H9 (cell line): ENCODE data around the gene PRTN3. TPM values are rescaled to one million over a fixed set of nuclear protein-coding genes. Genes with fewer than 3 reads are reported as not detected.

ENCODE experiments used
- DNase-seq: peaks from one replicate; pipeline ENCODE4 v3.0.0-alpha.2; 2017
- H2AFZ ChIP-seq: one replicate; pipeline ENCODE4 v1.6.1; 2013; ENCODE audit warnings: mild to moderate bottlenecking, low read length, control low read depth, moderate library complexity
- H2AK5ac ChIP-seq: 2 replicates; pipeline ENCODE4 v1.6.1; 2013; ENCODE audit warnings: low read length, control low read depth, mixed read lengths; ENCODE audit not compliant: insufficient read length
- H2BK120ac ChIP-seq: one replicate; pipeline ENCODE4 v1.6.1; 2013; ENCODE audit warnings: low read depth, mild to moderate bottlenecking, low read length, control low read depth, inconsistent platforms; ENCODE audit not compliant: poor library complexity, severe bottlenecking
- H2BK12ac ChIP-seq: 2 replicates; pipeline ENCODE4 v1.6.1; 2013; ENCODE audit warnings: low read length, control low read depth, mixed read lengths, low read depth; ENCODE audit not compliant: insufficient read length
- H2BK15ac ChIP-seq: 2 replicates; pipeline ENCODE4 v1.6.1; 2013; ENCODE audit warnings: low read depth, low read length, control low read depth
- H2BK20ac ChIP-seq: one replicate; pipeline ENCODE4 v1.6.1; 2013; ENCODE audit warnings: low read depth, mild to moderate bottlenecking, low read length, control low read depth, inconsistent platforms; ENCODE audit not compliant: poor library complexity, severe bottlenecking
- H2BK5ac ChIP-seq: 2 replicates; pipeline ENCODE4 v1.6.1; 2013; ENCODE audit warnings: low read length, control low read depth, mixed read lengths; ENCODE audit not compliant: insufficient read length
- H3K14ac ChIP-seq: 2 replicates; pipeline ENCODE4 v1.6.1; 2013; ENCODE audit warnings: low read length, control low read depth; ENCODE audit not compliant: insufficient read depth
- H3K18ac ChIP-seq: 2 replicates; pipeline ENCODE4 v1.6.1; 2013; ENCODE audit warnings: low read depth, mild to moderate bottlenecking, mixed read lengths, low read length, control low read depth; ENCODE audit not compliant: insufficient read length
- H3K23ac ChIP-seq: 2 replicates; pipeline ENCODE4 v1.6.1; 2013; ENCODE audit warnings: low read length, control low read depth, mixed read lengths, low read depth; ENCODE audit not compliant: insufficient read length
- H3K23me2 ChIP-seq: 2 replicates; pipeline ENCODE4 v1.6.1; 2013; ENCODE audit warnings: low read depth, mild to moderate bottlenecking, mixed read lengths, low read length, control low read depth; ENCODE audit not compliant: insufficient read length, poor library complexity, severe bottlenecking
- H3K27ac ChIP-seq: 2 replicates; pipeline ENCODE4 v1.5.1; 2013; ENCODE audit warnings: low read length, control low read depth, mixed read lengths, low read depth; ENCODE audit not compliant: insufficient read length
- H3K27me3 ChIP-seq: 2 replicates; pipeline ENCODE4 v1.6.1; 2013; ENCODE audit warnings: low read length, control low read depth, inconsistent platforms; ENCODE audit not compliant: insufficient read depth
- H3K4ac ChIP-seq: 2 replicates; pipeline ENCODE4 v1.6.1; 2013; ENCODE audit warnings: low read depth, mild to moderate bottlenecking, control low read depth, inconsistent platforms, low read length, moderate library complexity
- H3K4me1 ChIP-seq: 2 replicates; pipeline ENCODE4 v1.6.1; 2013; ENCODE audit warnings: low read length, control low read depth, inconsistent platforms; ENCODE audit not compliant: insufficient read depth
- H3K4me2 ChIP-seq: 2 replicates; pipeline ENCODE4 v1.6.1; 2013; ENCODE audit warnings: low read length, control low read depth, mixed read lengths; ENCODE audit not compliant: insufficient read length, insufficient read depth
- H3K56ac ChIP-seq: 2 replicates; pipeline ENCODE4 v1.6.1; 2013; ENCODE audit warnings: low read depth, mild to moderate bottlenecking, mixed read lengths, low read length, control low read depth; ENCODE audit not compliant: insufficient read length
- H3K79me1 ChIP-seq: 2 replicates; pipeline ENCODE4 v1.6.1; 2013; ENCODE audit warnings: low read depth, mild to moderate bottlenecking, moderate library complexity, low read length, control low read depth, inconsistent platforms; ENCODE audit not compliant: insufficient read depth, poor library complexity, severe bottlenecking
- H3K79me2 ChIP-seq: 2 replicates; pipeline ENCODE4 v1.6.1; 2013; ENCODE audit warnings: low read length, control low read depth, inconsistent platforms; ENCODE audit not compliant: insufficient read depth
- H3K9ac ChIP-seq: 2 replicates; pipeline ENCODE4 v1.6.1; 2013; ENCODE audit warnings: low read length, control low read depth, mixed read lengths; ENCODE audit not compliant: insufficient read length; ENCODE audit errors: extremely low read depth
- H3K9me3 ChIP-seq: one replicate; pipeline ENCODE4 v1.6.1; 2013; ENCODE audit warnings: low read depth, low read length, inconsistent platforms; ENCODE audit not compliant: control insufficient read depth
- H3T11ph ChIP-seq: one replicate; pipeline ENCODE4 v1.6.1; 2013; ENCODE audit warnings: mild to moderate bottlenecking, low read length, control low read depth, inconsistent platforms
- H4K20me1 ChIP-seq: one replicate; pipeline ENCODE4 v1.6.1; 2013; ENCODE audit not compliant: control insufficient read depth, insufficient read length, insufficient read depth
- H4K5ac ChIP-seq: 2 replicates; pipeline ENCODE4 v1.6.1; 2013; ENCODE audit warnings: low read depth, mild to moderate bottlenecking, mixed read lengths, low read length, control low read depth; ENCODE audit not compliant: insufficient read length
- H4K8ac ChIP-seq: replicated peaks from 2 replicates; pipeline ENCODE4 v1.6.1; 2013; ENCODE audit warnings: low read length, control low read depth, mixed read lengths, low read depth; ENCODE audit not compliant: insufficient read length
- H4K91ac ChIP-seq: 2 replicates; pipeline ENCODE4 v1.6.1; 2013; ENCODE audit warnings: low read depth, mild to moderate bottlenecking, moderate library complexity, mixed read lengths, low read length, control low read depth; ENCODE audit not compliant: insufficient read length
- H3K27ac Mint-ChIP-seq, 3 experiments: 2 replicates in 2 of 3; 3 replicates in 1 of 3; pipeline ENCODE4 v1.8.0; 2020 to 2021; ENCODE audit warnings: mixed read lengths in 3 of 3, mild to moderate bottlenecking in 1 of 3, moderate library complexity in 1 of 3
- H3K27me3 Mint-ChIP-seq: 2 replicates; pipeline ENCODE4 v1.8.0; 2021; ENCODE audit warnings: low read depth, mild to moderate bottlenecking, moderate library complexity, mixed read lengths
- H3K36me3 Mint-ChIP-seq, 3 experiments: 2 replicates in 2 of 3; 3 replicates in 1 of 3; pipeline ENCODE4 v1.8.0; 2020 to 2021; ENCODE audit warnings: low read depth in 3 of 3, mixed read lengths in 3 of 3; ENCODE audit not compliant: insufficient read depth in 1 of 3
- H3K4me1 Mint-ChIP-seq, 2 experiments: 2 replicates each; pipeline ENCODE4 v1.8.0; 2020; ENCODE audit warnings: mixed read lengths in 2 of 2
- H3K4me3 Mint-ChIP-seq, 2 experiments: 2 replicates in 1 of 2; 3 replicates in 1 of 2; pipeline ENCODE4 v1.8.0; 2020 to 2021; ENCODE audit warnings: mild to moderate bottlenecking in 2 of 2, mixed read lengths in 2 of 2, moderate library complexity in 1 of 2
- H3K9me3 Mint-ChIP-seq, 2 experiments: 2 replicates in 1 of 2; 3 replicates in 1 of 2; pipeline ENCODE4 v1.8.0; 2020; ENCODE audit warnings: mild to moderate bottlenecking in 2 of 2, mixed read lengths in 2 of 2, moderate library complexity in 1 of 2
- CTCF ChIP-seq: fragments of 200-600 bp; sonication (generic); conservative IDR thresholded peaks from 3 replicates; pipeline ENCODE4 v1.8.0; 2021; ENCODE audit warnings: antibody characterized with exemption, mild to moderate bottlenecking
- WGBS: extraction: QIAGEN DNeasy Blood & Tissue Kit; methylation state at CpG from one replicate; pipeline ENCODE4 v1.1.7; 2013; ENCODE audit warnings: missing lambda C conversion rate, low lambda C conversion rate, mixed read lengths; ENCODE audit not compliant: insufficient read length; ENCODE audit errors: extremely low coverage; 5-methylcytosine and 5-hydroxymethylcytosine counted together
- total RNA-seq: library from RNA; stranded (reverse); gene quantifications from 2 replicates; pipeline ENCODE4 v1.2.1, GENCODE V29; 2021

The PRTN3 gene
- total RNA-seq, 1 experiment from 2014 or later: 0.31 TPM

GRCh38 chr19:861756-862580, 21.2 kb downstream of the PRTN3 start:
- Histone ChIP-seq H2BK20ac (no peak overlapping the region), H3K23ac (no peak overlapping the region), H3K27ac (no peak overlapping the region), H3K4me1 (no peaks in the 10 kb centered on the region), H3K27me3 (peaks cover 3% of the 10 kb centered on the region; the same call in 1 of the 2 replicates), H2BK12ac (no peak overlapping the region), H3K4me2 (peak overlapping the region; percentile 16), H3K18ac (peak overlapping the region; percentile 22), H2AK5ac (no peak overlapping the region), H4K91ac (no peak overlapping the region), H3K79me2 (no peaks in the 10 kb centered on the region), H3K79me1 (no peaks in the 10 kb centered on the region), H2AFZ (no peak overlapping the region), H3K4ac (no peak overlapping the region), H4K5ac (no peak overlapping the region), H3K56ac (no peak overlapping the region), H3K9me3 (no peaks in the 10 kb centered on the region), H4K20me1 (no peaks in the 10 kb centered on the region), H3K9ac (no peak overlapping the region), H3T11ph (no peak overlapping the region), H3K14ac (no peak overlapping the region), H2BK120ac (no peak overlapping the region), H2BK15ac (no peak overlapping the region), H4K8ac (no peak overlapping the region), H3K23me2 (peaks cover 3% of the 10 kb centered on the region), H2BK5ac (no peak overlapping the region)
- Mint-ChIP-seq H3K4me3 (peak overlapping the region; percentile 4 to 83; a peak in 3 of 5 replicates), H3K27me3 (peaks cover 43% of the 10 kb centered on the region), H3K36me3 (peaks cover 0 to 6% (median 4%) of the 10 kb centered on the region in 3 experiments; a peak in 5 of 7 replicates), H3K4me1 (peaks cover 2 to 11% of the 10 kb centered on the region in 2 experiments; a peak in 3 of 4 replicates), H3K27ac (no peak overlapping the region), H3K9me3 (peaks cover 0 to 2% of the 10 kb centered on the region in 2 experiments; a peak in 1 of 5 replicates)
- WGBS: no CpG with 5 or more reads among the region's 60 CpGs
- peak; percentile 47 for TF ChIP-seq CTCF
- peak; percentile 98 for DNase-seq
